Measurements from ENCODE around the gene SAG.

The SAG gene

GRCh38 chr2:233290051-233290845 lies 17.4 kb upstream of the SAG start:
- no peak overlapping the region for H3K4me3 Mint-ChIP-seq
- TF ChIP-seq CTCF (IDR thresholded peaks at IDR 0.05) = no peak
- H3K36me3 Mint-ChIP-seq (ENCODE audit: low read depth) = peaks cover 73% of the 10 kb centered on the region
- peak overlapping the region; percentile 1 for H3K27ac Mint-ChIP-seq
- no peak for DNase-seq
- no peaks in the 10 kb centered on the region for H3K27me3 Mint-ChIP-seq (ENCODE audit: low read depth, poor library complexity)
- H3K9me3 Mint-ChIP-seq = no peaks in the 10 kb centered on the region
- peaks cover 25% of the 10 kb centered on the region for H3K4me1 Mint-ChIP-seq

- Mint-ChIP-seq H3K27me3 (ENCODE audit: low read depth, poor library complexity) (no peaks in the 10 kb centered on the region), H3K4me1 (peaks cover 23% of the 10 kb centered on the region), H3K4me3 (no peak overlapping the region), H3K9me3 (no peaks in the 10 kb centered on the region), H3K27ac (no peak overlapping the region), H3K36me3 (ENCODE audit: low read depth) (peaks cover 41% of the 10 kb centered on the region)
- DNase-seq = no peak
- TF ChIP-seq CTCF (IDR thresholded peaks at IDR 0.05) = no peak
These were observed 11.7 kb upstream of the SAG start for GRCh38 chr2:233295891-233296290.

- H3K27ac Mint-ChIP-seq = no peak overlapping the region
- H3K4me3 Mint-ChIP-seq = no peak overlapping the region
- peaks cover 35% of the 10 kb centered on the region for H3K36me3 Mint-ChIP-seq (ENCODE audit: low read depth)
- H3K27me3 Mint-ChIP-seq (ENCODE audit: low read depth, poor library complexity) = no peaks in the 10 kb centered on the region
- no peak for DNase-seq
- no peaks in the 10 kb centered on the region for H3K9me3 Mint-ChIP-seq
- H3K4me1 Mint-ChIP-seq = peaks cover 26% of the 10 kb centered on the region
- no peak for TF ChIP-seq CTCF (IDR thresholded peaks at IDR 0.05)
These were observed 10.5 kb upstream of the SAG start for GRCh38 chr2:233297076-233297475.

- H3K9me3 Mint-ChIP-seq = no peaks in the 10 kb centered on the region
- no peaks in the 10 kb centered on the region for H3K27me3 Mint-ChIP-seq (ENCODE audit: low read depth, poor library complexity)
- H3K4me1 Mint-ChIP-seq = peaks cover 26% of the 10 kb centered on the region
- H3K36me3 Mint-ChIP-seq (ENCODE audit: low read depth) = peaks cover 5% of the 10 kb centered on the region
- no peak for DNase-seq
- H3K27ac Mint-ChIP-seq = no peak overlapping the region
- TF ChIP-seq CTCF (IDR thresholded peaks at IDR 0.05) = no peak
- H3K4me3 Mint-ChIP-seq = no peak overlapping the region
These were observed 7.2 kb upstream of the SAG start for GRCh38 chr2:233300401-233300800.

- Mint-ChIP-seq H3K36me3 (ENCODE audit: low read depth) (no peaks in the 10 kb centered on the region), H3K27me3 (ENCODE audit: low read depth, poor library complexity) (no peaks in the 10 kb centered on the region), H3K4me3 (no peak overlapping the region), H3K4me1 (peaks cover 27% of the 10 kb centered on the region), H3K27ac (no peak overlapping the region), H3K9me3 (no peaks in the 10 kb centered on the region)
- no peak for DNase-seq
- no peak for TF ChIP-seq CTCF (IDR thresholded peaks at IDR 0.05)
These were observed 6.4 kb upstream of the SAG start for GRCh38 chr2:233301248-233301647.

- peak overlapping the region; percentile 68 for H3K27ac Mint-ChIP-seq
- DNase-seq = no peak
- TF ChIP-seq CTCF (IDR thresholded peaks at IDR 0.05) = no peak
- H3K9me3 Mint-ChIP-seq = no peaks in the 10 kb centered on the region
- H3K4me3 Mint-ChIP-seq = no peak overlapping the region
- H3K27me3 Mint-ChIP-seq (ENCODE audit: low read depth, poor library complexity) = no peaks in the 10 kb centered on the region
- peaks cover 32% of the 10 kb centered on the region for H3K4me1 Mint-ChIP-seq
- H3K36me3 Mint-ChIP-seq (ENCODE audit: low read depth) = no peaks in the 10 kb centered on the region
These were observed 5.8 kb upstream of the SAG start for GRCh38 chr2:233301811-233302210.

Data from nephron progenitor cell (in vitro differentiated cells).